HS-27A (cell line): ENCODE results near the gene EFEMP1.

ENCODE experiments used
- DNase-seq: peaks from one replicate; pipeline ENCODE4 v3.0.0-alpha.2; 2012; ENCODE audit warnings: low read depth, missing footprints

Gene EFEMP1

GRCh38 chr2:55898386-55899040 lies 25.1 kb downstream of the EFEMP1 start:
- no peak for DNase-seq

- no peak for DNase-seq
Measured at GRCh38 chr2:55896633-55897032, 26.9 kb downstream of the EFEMP1 start.

GRCh38 chr2:55894720-55895119 lies 28.9 kb downstream of the EFEMP1 start:
- DNase-seq = no peak

- DNase-seq = no peak
Measured at GRCh38 chr2:55891671-55892094, 31.9 kb downstream of the EFEMP1 start.

GRCh38 chr2:55888936-55889335 lies 34.6 kb downstream of the EFEMP1 start:
- no peak for DNase-seq

- peak; percentile 46 for DNase-seq
Measured at GRCh38 chr2:55887901-55888624, 35.5 kb downstream of the EFEMP1 start.

- no peak for DNase-seq
Measured at GRCh38 chr2:55887351-55887750, 36.2 kb downstream of the EFEMP1 start.

- DNase-seq = no peak
Measured at GRCh38 chr2:55885944-55886281, 37.7 kb downstream of the EFEMP1 start.

- DNase-seq = peak; percentile 80
Measured at GRCh38 chr2:55885127-55885943, 38.2 kb downstream of the EFEMP1 start.

- no peak for DNase-seq
Measured at GRCh38 chr2:55883829-55884228, 39.8 kb downstream of the EFEMP1 start.

- no peak for DNase-seq
Measured at GRCh38 chr2:55883357-55883756, 40.2 kb downstream of the EFEMP1 start.

GRCh38 chr2:55882954-55883353 lies 40.6 kb downstream of the EFEMP1 start:
- DNase-seq = no peak

- DNase-seq = no peak
Measured at GRCh38 chr2:55880416-55881143, 43.0 kb downstream of the EFEMP1 start.

GRCh38 chr2:55879976-55880375 lies 43.6 kb downstream of the EFEMP1 start:
- no peak for DNase-seq

- DNase-seq = no peak
Measured at GRCh38 chr2:55877087-55877436, 46.5 kb downstream of the EFEMP1 start.

- DNase-seq = no peak
Measured at GRCh38 chr2:55876429-55877086, 47.0 kb downstream of the EFEMP1 start.

GRCh38 chr2:55875434-55876135 lies 48.0 kb downstream of the EFEMP1 start:
- DNase-seq = no peak

- no peak for DNase-seq
Measured at GRCh38 chr2:55874338-55874737, 49.2 kb downstream of the EFEMP1 start.

- no peak for DNase-seq
Measured at GRCh38 chr2:55871637-55872036, 51.9 kb downstream of the EFEMP1 start.

- no peak for DNase-seq
Measured at GRCh38 chr2:55869637-55870325, 53.8 kb downstream of the EFEMP1 start.
